ENCODE data around the gene SEC22C. TPM values are rescaled to one million over a fixed set of nuclear protein-coding genes. Genes with fewer than 3 reads are reported as not detected.

Gene SEC22C
- total and polyA plus RNA-seq, 2 of the 13 experiments (the other 11 are each of a cell fraction or from before 2014, with no cell fraction given): 20.0 to 40.0 TPM

DNA sequence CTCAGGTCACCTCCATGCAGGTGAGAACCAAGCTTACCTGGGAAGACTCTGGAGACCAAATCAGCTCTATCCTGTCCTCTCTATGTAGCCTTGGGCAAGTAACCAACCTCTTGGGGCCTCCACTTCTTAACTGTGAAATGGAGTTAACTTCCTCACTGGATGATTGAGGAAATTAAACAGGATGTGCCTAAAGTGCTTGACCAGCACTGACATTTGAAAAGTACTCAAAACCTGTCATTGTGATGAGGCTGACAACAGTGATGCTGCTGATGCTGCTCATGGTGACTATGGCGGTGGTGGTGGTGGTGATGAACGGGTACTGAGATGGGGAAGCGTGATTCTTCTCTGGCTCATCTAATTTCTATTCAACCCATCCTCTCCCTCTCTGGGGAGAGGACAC is 57.0 kb downstream of the SEC22C start:
- TF ChIP-seq ZNF878 (CRISPR knock-in tag; IDR thresholded peaks at IDR 0.05) (no peak), ZNF496 (CRISPR knock-in tag; IDR thresholded peaks at IDR 0.05; ENCODE audit: insufficient replicate concordance) (no peak), TAF15 (IDR thresholded peaks at IDR 0.05; ENCODE audit: low read depth, low read length, poor library complexity, severe bottlenecking) (no peak), ZNF143 (CRISPR knock-in tag; IDR thresholded peaks at IDR 0.05) (no peak), ATF7-NPFF (CRISPR knock-in tag; IDR thresholded peaks at IDR 0.05; ENCODE audit: low read depth) (no peak), CBFB (CRISPR knock-in tag; IDR thresholded peaks at IDR 0.05) (no peak), SAFB2 (CRISPR knock-in tag; IDR thresholded peaks at IDR 0.05; ENCODE audit: borderline replicate concordance, low read depth) (no peak), EZH2 (conservative IDR thresholded peaks at IDR 0.05; ENCODE audit: low read depth, low read length) (no peak)
- TF ChIP-seq, protein P1, sequence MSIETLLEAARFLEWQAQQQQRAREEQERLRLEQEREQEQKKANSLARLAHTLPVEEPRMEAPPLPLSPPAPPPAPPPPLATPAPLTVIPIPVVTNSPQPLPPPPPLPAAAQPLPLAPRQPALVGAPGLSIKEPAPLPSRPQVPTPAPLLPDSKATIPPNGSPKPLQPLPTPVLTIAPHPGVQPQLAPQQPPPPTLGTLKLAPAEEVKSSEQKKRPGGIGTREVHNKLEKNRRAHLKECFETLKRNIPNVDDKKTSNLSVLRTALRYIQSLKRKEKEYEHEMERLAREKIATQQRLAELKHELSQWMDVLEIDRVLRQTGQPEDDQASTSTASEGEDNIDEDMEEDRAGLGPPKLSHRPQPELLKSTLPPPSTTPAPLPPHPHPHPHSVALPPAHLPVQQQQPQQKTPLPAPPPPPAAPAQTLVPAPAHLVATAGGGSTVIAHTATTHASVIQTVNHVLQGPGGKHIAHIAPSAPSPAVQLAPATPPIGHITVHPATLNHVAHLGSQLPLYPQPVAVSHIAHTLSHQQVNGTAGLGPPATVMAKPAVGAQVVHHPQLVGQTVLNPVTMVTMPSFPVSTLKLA (IDR thresholded peaks at IDR 0.05): no peak
- TF ChIP-seq, protein P2, sequence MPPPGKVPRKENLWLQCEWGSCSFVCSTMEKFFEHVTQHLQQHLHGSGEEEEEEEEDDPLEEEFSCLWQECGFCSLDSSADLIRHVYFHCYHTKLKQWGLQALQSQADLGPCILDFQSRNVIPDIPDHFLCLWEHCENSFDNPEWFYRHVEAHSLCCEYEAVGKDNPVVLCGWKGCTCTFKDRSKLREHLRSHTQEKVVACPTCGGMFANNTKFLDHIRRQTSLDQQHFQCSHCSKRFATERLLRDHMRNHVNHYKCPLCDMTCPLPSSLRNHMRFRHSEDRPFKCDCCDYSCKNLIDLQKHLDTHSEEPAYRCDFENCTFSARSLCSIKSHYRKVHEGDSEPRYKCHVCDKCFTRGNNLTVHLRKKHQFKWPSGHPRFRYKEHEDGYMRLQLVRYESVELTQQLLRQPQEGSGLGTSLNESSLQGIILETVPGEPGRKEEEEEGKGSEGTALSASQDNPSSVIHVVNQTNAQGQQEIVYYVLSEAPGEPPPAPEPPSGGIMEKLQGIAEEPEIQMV (CRISPR knock-in tag; IDR thresholded peaks at IDR 0.05; ENCODE audit: low read depth): no peak
- peaks cover 2 to 9% of the 10 kb centered on the region in 2 experiments; a peak in 2 of 5 replicates for H3K27me3 ChIP-seq (ENCODE audit: control insufficient read depth in 1 of 2, insufficient read depth in 2 of 2, low read length in 2 of 2)
- ChIA-PET CTCF (ENCODE audit: low intra/inter-chr PET ratio, low total read pairs) (no interaction called here), POLR2A (no interaction called here)
- 66% methylated on average over 3 of the region's 3 CpGs for WGBS (ENCODE audit: low lambda C conversion rate)
- no peak overlapping the region for H2AFZ ChIP-seq (ENCODE audit: low read length)
- H3K36me3 ChIP-seq (replicated peaks in 1 of 2; ENCODE audit: control insufficient read depth in 1 of 2, insufficient read depth in 2 of 2, low read length in 2 of 2): no peaks in the 10 kb centered on the region
- no peak overlapping the region for H3K4me3 ChIP-seq (replicated peaks in 1 of 3; ENCODE audit: insufficient read depth in 1 of 3, low read depth in 2 of 3, low read length in 3 of 3)
- no peaks in the 10 kb centered on the region for H3K9me3 ChIP-seq (ENCODE audit: low read length)
- H3K9ac ChIP-seq (ENCODE audit: insufficient read depth, low read depth, low read length): no peak overlapping the region
- no peak for FAIRE-seq
- no peak for DNase-seq (ENCODE audit: low spot score)
- no peak overlapping the region for H3K27ac ChIP-seq (ENCODE audit: extremely low read length, insufficient read depth, low read length)
- intact Hi-C loops (cut with micrococcal nuclease; ENCODE audit: unreplicated experiment) (no loop called here), in situ Hi-C loops (cut with HindIII; ENCODE audit: extremely low pct_ligation_motif_present, low pct_unique_long_range_greater_than_20kb) (no loop called here)
- no peaks in the 10 kb centered on the region for H4K20me1 ChIP-seq (ENCODE audit: insufficient read depth, low read length)
- no TSS peak for BruUV-seq (replicated peaks)
- H3K79me2 ChIP-seq (ENCODE audit: insufficient read depth, low read length): no peaks in the 10 kb centered on the region
- H3K4me1 ChIP-seq (ENCODE audit: insufficient read depth, low read length): peaks cover 10% of the 10 kb centered on the region
- no peak overlapping the region for H3K4me2 ChIP-seq (ENCODE audit: low read depth, low read length)
- ATAC-seq: no peak

All from HepG2 (cell line).